ENCODE measurements around the gene SMYD2. TPM values are rescaled to one million over a fixed set of nuclear protein-coding genes. Genes with fewer than 3 reads are reported as not detected.

SMYD2 gene
- total and polyA plus RNA-seq, 2 donors (not counting 3 experiments of a cell fraction or from before 2014, with no cell fraction given), result 8.0 to 20.9 TPM

DNA sequence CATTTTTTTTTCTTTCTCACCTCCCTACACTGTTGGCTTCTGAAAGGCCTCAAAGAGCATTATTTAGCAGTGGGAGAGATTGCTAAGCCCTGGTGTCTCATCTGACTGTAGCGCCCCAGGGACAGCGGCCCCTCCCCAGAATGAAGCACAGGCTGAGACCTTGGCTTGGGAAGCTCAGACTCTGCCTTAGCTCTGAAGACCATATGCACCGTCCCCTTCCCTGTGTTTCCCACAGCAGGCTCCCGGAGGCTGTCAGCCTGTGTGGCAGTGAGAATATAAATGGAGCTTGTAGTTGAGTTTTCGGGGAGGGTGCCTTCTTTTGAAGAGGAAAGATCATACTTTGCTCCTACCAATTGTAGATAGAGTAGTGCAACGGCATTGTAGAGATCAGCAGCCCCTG is 25.3 kb downstream of the SMYD2 start:
- no TSS peak for BruUV-seq (replicated peaks)
- no peaks in the 10 kb centered on the region for H3K36me3 ChIP-seq (ENCODE audit: control insufficient read depth in 2 of 2, extremely low read depth in 1 of 2, insufficient read depth in 2 of 2, low read length in 2 of 2)
- H3K27ac ChIP-seq (ENCODE audit: insufficient read depth, low read depth, low read length), result no peak overlapping the region
- ChIA-PET POLR2A (no interaction called here), CTCF (interaction anchor here (1.2 kb wide), 1 partner anchor 45 kb away, joined by 6 read pairs; no protein-coding TSS in a partner anchor)
- H2AFZ ChIP-seq (ENCODE audit: low read depth, low read length), result no peak overlapping the region
- DNase-seq (ENCODE audit: low read depth, low spot score) (no peak), FAIRE-seq (no peak)
- no peaks in the 10 kb centered on the region for H3K79me2 ChIP-seq (ENCODE audit: control insufficient read depth, insufficient read depth, low read length)
- intact Hi-C loops (cut with micrococcal nuclease), result no loop called here
- TF ChIP-seq GATA2 (IDR thresholded peaks at IDR 0.05; ENCODE audit: insufficient read depth, insufficient read length, low read depth, low read length), result no peak
- TF ChIP-seq, protein P1, sequence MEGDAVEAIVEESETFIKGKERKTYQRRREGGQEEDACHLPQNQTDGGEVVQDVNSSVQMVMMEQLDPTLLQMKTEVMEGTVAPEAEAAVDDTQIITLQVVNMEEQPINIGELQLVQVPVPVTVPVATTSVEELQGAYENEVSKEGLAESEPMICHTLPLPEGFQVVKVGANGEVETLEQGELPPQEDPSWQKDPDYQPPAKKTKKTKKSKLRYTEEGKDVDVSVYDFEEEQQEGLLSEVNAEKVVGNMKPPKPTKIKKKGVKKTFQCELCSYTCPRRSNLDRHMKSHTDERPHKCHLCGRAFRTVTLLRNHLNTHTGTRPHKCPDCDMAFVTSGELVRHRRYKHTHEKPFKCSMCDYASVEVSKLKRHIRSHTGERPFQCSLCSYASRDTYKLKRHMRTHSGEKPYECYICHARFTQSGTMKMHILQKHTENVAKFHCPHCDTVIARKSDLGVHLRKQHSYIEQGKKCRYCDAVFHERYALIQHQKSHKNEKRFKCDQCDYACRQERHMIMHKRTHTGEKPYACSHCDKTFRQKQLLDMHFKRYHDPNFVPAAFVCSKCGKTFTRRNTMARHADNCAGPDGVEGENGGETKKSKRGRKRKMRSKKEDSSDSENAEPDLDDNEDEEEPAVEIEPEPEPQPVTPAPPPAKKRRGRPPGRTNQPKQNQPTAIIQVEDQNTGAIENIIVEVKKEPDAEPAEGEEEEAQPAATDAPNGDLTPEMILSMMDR (IDR thresholded peaks at IDR 0.05; ENCODE audit: extremely low read depth in 1 of 2, insufficient read depth in 1 of 2, low read depth in 1 of 2, low read length in 2 of 2), result no peak
- TF ChIP-seq, protein P2, sequence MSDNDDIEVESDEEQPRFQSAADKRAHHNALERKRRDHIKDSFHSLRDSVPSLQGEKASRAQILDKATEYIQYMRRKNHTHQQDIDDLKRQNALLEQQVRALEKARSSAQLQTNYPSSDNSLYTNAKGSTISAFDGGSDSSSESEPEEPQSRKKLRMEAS (IDR thresholded peaks at IDR 0.05; ENCODE audit: insufficient read depth, insufficient read length), result no peak
- no peak for TF ChIP-seq POLR2A (IDR thresholded peaks at IDR 0.05; ENCODE audit: low read depth, low read length)
- TF ChIP-seq FOS (IDR thresholded peaks at IDR 0.05; ENCODE audit: borderline replicate concordance, insufficient read depth, low read length), result no peak
- no peak for TF ChIP-seq POLR2AphosphoS5 (IDR thresholded peaks at IDR 0.05; ENCODE audit: insufficient read depth, low read depth, low read length)
- no peak for TF ChIP-seq EZH2 (IDR thresholded peaks at IDR 0.05; ENCODE audit: borderline replicate concordance, low read depth, low read length, severe bottlenecking)
- no peak for TF ChIP-seq MYC (IDR thresholded peaks at IDR 0.05; ENCODE audit: low read depth, low read length)
- TF ChIP-seq JUN (IDR thresholded peaks at IDR 0.05; ENCODE audit: borderline replicate concordance, insufficient read depth, insufficient read length, low read depth), result no peak
- dilution Hi-C loops (cut with MboI; ENCODE audit: extremely low pct_ligation_motif_present, low sequenced_read_pairs), result no loop called here
- H3K4me2 ChIP-seq (ENCODE audit: insufficient read depth, low read length), result no peak overlapping the region
- H3K4me1 ChIP-seq (ENCODE audit: control insufficient read depth, extremely low read depth, insufficient read depth, low read length), result no peaks in the 10 kb centered on the region
- H3K27me3 ChIP-seq (ENCODE audit: control insufficient read depth in 2 of 2, insufficient read depth in 2 of 2, low read length in 2 of 2), result no peaks in the 10 kb centered on the region
- H3K9ac ChIP-seq (replicated peaks; ENCODE audit: extremely low read depth, insufficient read depth, low read length), result no peak overlapping the region
- H4K20me1 ChIP-seq (replicated peaks; ENCODE audit: control insufficient read depth, extremely low read depth, insufficient read depth, low read length), result no peaks in the 10 kb centered on the region
- H3K9me1 ChIP-seq (replicated peaks; ENCODE audit: control insufficient read depth, extremely low read depth, insufficient read depth, low read length), result no peaks in the 10 kb centered on the region
- H3K4me3 ChIP-seq (replicated peaks in 1 of 3; ENCODE audit: insufficient read depth in 1 of 3, low read depth in 1 of 3, low read length in 3 of 3), result no peak overlapping the region
- H3K9me3 ChIP-seq (replicated peaks; ENCODE audit: control insufficient read depth, insufficient read depth, low read length), result no peaks in the 10 kb centered on the region
